Measurements from ENCODE around the gene HOXA3. TPM values are rescaled to one million over a fixed set of nuclear protein-coding genes. Genes with fewer than 3 reads are reported as not detected.

HOXA3 gene
- total and polyA plus RNA-seq, 10 donors, result 0.51 to 6.1 (median 1.7) TPM

GRCh38 chr7:27123477-27124053 lies 28.8 kb downstream of the HOXA3 start:
- peak overlapping the region in 3 of 8 donors; percentile 45 to 77 (median 57) for H3K27ac ChIP-seq
- H3K9me3 ChIP-seq, result no peaks in the 10 kb centered on the region
- H3K4me3 ChIP-seq, result no peak overlapping the region
- no peaks in the 10 kb centered on the region for H3K36me3 ChIP-seq
- intact Hi-C loops (cut with DNase I; ENCODE audit: low total_unique reads), result no loop called here
- H3K4me1 ChIP-seq, result peaks cover 0 to 17% (median 7%) of the 10 kb centered on the region in 6 donors
- peaks cover 0 to 10% (median 0%) of the 10 kb centered on the region in 7 donors for H3K27me3 ChIP-seq (replicated peaks in 1 of 7)
- no peak for DNase-seq
- WGBS, 5 donors, result 89 to 97% (median 92%) methylated on average over 26 of the region's 26 CpGs
- TF ChIP-seq POLR2AphosphoS5 (IDR thresholded peaks at IDR 0.05) (no peak), POLR2A (IDR thresholded peaks at IDR 0.05) (no peak)
- TF ChIP-seq, protein P1, sequence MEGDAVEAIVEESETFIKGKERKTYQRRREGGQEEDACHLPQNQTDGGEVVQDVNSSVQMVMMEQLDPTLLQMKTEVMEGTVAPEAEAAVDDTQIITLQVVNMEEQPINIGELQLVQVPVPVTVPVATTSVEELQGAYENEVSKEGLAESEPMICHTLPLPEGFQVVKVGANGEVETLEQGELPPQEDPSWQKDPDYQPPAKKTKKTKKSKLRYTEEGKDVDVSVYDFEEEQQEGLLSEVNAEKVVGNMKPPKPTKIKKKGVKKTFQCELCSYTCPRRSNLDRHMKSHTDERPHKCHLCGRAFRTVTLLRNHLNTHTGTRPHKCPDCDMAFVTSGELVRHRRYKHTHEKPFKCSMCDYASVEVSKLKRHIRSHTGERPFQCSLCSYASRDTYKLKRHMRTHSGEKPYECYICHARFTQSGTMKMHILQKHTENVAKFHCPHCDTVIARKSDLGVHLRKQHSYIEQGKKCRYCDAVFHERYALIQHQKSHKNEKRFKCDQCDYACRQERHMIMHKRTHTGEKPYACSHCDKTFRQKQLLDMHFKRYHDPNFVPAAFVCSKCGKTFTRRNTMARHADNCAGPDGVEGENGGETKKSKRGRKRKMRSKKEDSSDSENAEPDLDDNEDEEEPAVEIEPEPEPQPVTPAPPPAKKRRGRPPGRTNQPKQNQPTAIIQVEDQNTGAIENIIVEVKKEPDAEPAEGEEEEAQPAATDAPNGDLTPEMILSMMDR (IDR thresholded peaks at IDR 0.05 in 8 of 11, conservative IDR thresholded peaks at IDR 0.05 in 3 of 11), result no peak

DNA sequence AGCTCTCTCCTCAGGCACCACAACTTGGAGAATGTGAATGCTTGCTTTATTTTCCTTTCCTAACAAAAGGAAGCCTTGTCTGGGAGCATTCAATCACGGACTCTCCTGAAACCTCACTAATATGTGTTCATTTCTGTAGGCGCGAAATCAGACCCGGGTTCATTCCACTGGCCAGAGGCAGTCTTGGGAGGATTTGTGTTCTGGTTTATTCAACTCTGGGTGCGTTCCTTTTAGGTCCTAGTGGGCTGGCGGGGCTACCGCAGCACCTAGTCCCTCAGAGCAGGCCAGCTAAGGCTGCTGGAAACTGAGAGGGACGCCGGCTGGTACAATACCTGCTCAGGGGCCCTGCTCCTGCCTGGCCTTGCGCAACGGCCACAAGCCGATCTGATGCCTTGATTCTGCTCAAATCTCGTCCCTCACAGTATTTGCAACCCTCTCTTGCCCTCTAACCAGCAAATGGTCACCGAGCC lies 29.3 kb downstream of the HOXA3 start:
- Histone ChIP-seq H3K4me1 (peaks cover 0 to 17% (median 4%) of the 10 kb centered on the region in 6 donors), H3K4me3 (no peak overlapping the region), H3K9me3 (no peaks in the 10 kb centered on the region), H3K36me3 (no peaks in the 10 kb centered on the region), H3K27ac (peak overlapping the region in 5 of 8 donors; percentile 7 to 77 (median 53)), H3K27me3 (replicated peaks in 1 of 7) (peaks cover 0 to 5% (median 0%) of the 10 kb centered on the region in 7 donors)
- intact Hi-C loops (cut with DNase I; ENCODE audit: low total_unique reads), result no loop called here
- no peak for TF ChIP-seq POLR2AphosphoS5 (IDR thresholded peaks at IDR 0.05)
- no peak for TF ChIP-seq POLR2A (IDR thresholded peaks at IDR 0.05)
- TF ChIP-seq, protein P1 (IDR thresholded peaks at IDR 0.05 in 8 of 11, conservative IDR thresholded peaks at IDR 0.05 in 3 of 11), result no peak
- 76 to 84% (median 80%) methylated on average over 14 of the region's 14 CpGs for WGBS, 5 donors
- no peak for DNase-seq

GRCh38 chr7:27122077-27122910 lies 30.1 kb downstream of the HOXA3 start:
- Histone ChIP-seq H3K4me1 (peaks cover 0 to 22% (median 6%) of the 10 kb centered on the region in 6 donors), H3K27ac (peak overlapping the region in 6 of 8 donors; percentile 7 to 77 (median 49)), H3K27me3 (replicated peaks in 1 of 7) (no peaks in the 10 kb centered on the region), H3K4me3 (peak overlapping the region in 4 of 8 donors; percentile 1 to 52 (median 24)), H3K36me3 (no peaks in the 10 kb centered on the region), H3K9me3 (no peaks in the 10 kb centered on the region)
- WGBS, 5 donors, result 80 to 91% (median 84%) methylated on average over 42 of the region's 42 CpGs
- TF ChIP-seq, protein P1 (IDR thresholded peaks at IDR 0.05 in 8 of 11, conservative IDR thresholded peaks at IDR 0.05 in 3 of 11), result no peak
- TF ChIP-seq POLR2AphosphoS5 (IDR thresholded peaks at IDR 0.05) (peak in 1 of 3 donors; percentile 50), POLR2A (IDR thresholded peaks at IDR 0.05) (no peak)
- no peak for DNase-seq
- intact Hi-C loops (cut with DNase I; ENCODE audit: low total_unique reads), result no loop called here

- Histone ChIP-seq H3K36me3 (no peaks in the 10 kb centered on the region), H3K4me1 (peaks cover 0 to 28% (median 8%) of the 10 kb centered on the region in 6 donors), H3K9me3 (no peaks in the 10 kb centered on the region), H3K27ac (peak overlapping the region in 3 of 8 donors; percentile 45 to 77 (median 57)), H3K4me3 (peak overlapping the region in 4 of 8 donors; percentile 1 to 52 (median 24)), H3K27me3 (replicated peaks in 1 of 7) (no peaks in the 10 kb centered on the region)
- DNase-seq, result no peak
- intact Hi-C loops (cut with DNase I; ENCODE audit: low total_unique reads), result no loop called here
- 73 to 88% (median 84%) methylated on average over 7 of the region's 7 CpGs for WGBS, 5 donors
- no peak for TF ChIP-seq POLR2AphosphoS5 (IDR thresholded peaks at IDR 0.05)
- TF ChIP-seq POLR2A (IDR thresholded peaks at IDR 0.05), result no peak
- TF ChIP-seq, protein P1 (IDR thresholded peaks at IDR 0.05 in 8 of 11, conservative IDR thresholded peaks at IDR 0.05 in 3 of 11), result no peak
Measured at GRCh38 chr7:27121684-27122076, 30.7 kb downstream of the HOXA3 start.

Data from spleen (tissue), 11 donors.